Amniotic epithelial cell (primary cell): Measurements from ENCODE around the gene SMAD6.

ENCODE experiments used
- DNase-seq: peaks from one replicate; pipeline ENCODE4 v3.0.0-alpha.2; 2010; ENCODE audit warnings: low read depth

Gene SMAD6

DNA sequence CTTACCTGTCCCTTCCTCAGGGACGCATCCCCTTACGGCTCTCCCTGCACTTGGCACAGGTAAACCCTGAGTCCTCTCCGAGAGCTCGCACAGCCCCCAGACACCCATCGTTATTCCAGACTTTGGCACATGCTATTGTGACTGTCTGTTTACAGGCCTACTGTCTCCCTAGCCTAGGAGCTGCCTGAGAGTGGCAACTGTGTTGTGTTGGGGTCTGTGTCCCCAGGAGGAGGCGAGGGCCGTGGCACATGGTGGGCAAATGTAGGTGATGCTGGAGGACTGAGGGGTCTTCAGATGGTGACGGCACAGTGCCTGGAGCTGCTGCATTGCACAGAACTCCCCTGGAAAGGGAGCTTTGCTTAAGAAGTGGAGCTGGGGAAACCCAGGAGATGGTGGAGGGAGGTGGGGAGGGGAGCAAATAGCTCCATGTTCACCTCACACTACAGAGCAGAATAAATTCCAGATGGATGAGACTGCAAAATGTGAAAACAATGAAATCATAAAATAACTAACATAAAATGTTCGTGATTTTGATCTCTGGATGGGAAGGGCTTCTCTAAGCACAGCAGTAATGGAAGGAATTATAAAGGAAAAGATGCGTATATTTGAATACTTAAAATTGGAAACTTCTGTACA lies 96.5 kb downstream of the SMAD6 start:
- peak; percentile 69 for DNase-seq

GRCh38 chr15:66799242-66799641 lies 97.2 kb downstream of the SMAD6 start:
- no peak for DNase-seq

DNA sequence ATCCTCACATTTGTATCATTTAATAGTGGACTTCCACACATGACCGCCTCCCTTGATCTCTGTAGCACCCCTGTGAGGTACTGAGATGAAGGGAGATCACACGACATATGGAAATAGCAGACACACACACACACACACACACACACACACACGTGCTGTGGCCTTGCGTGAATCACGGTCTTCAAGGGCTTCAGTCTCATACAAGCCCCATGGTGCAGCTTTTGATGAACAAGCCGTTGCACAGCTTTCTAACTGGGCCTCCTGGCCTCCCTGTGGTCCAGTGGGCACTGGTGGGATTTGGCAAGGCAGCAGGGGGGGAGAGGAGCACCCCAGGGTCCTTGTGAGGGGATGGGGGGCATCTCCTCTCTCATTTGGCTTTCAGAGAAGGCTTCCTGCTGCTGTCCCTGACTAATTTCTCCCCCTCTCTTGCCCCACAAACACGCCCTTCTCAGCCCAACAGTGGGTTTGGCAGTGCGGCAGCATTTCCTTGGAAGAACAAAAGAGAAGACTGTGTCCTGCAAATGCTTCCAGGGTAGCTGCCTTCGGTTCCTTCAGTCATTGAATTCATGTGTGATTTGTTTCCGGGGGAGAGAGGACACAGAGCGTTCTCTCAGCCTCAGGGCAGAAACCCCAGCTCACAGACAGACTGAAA lies 98.7 kb downstream of the SMAD6 start:
- DNase-seq: peak; percentile 51

DNA sequence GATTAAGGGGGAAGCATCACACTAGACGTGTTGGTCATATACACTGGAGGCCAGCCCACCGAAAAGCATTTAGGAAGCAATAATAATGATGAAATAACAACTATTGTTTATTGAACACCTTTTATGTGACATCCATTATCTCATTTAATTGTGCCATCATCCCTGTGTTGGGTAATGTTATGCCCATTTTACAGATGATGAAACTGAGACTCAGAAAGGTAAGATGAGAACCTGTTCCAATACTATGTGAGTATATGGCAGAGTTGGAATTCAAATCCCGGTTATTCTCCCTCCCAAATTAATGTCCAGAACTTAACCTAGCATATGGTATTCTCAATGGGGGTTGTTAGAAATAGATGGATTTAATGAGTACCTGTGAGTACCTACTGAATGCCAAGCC lies 99.2 kb downstream of the SMAD6 start:
- no peak for DNase-seq

DNA sequence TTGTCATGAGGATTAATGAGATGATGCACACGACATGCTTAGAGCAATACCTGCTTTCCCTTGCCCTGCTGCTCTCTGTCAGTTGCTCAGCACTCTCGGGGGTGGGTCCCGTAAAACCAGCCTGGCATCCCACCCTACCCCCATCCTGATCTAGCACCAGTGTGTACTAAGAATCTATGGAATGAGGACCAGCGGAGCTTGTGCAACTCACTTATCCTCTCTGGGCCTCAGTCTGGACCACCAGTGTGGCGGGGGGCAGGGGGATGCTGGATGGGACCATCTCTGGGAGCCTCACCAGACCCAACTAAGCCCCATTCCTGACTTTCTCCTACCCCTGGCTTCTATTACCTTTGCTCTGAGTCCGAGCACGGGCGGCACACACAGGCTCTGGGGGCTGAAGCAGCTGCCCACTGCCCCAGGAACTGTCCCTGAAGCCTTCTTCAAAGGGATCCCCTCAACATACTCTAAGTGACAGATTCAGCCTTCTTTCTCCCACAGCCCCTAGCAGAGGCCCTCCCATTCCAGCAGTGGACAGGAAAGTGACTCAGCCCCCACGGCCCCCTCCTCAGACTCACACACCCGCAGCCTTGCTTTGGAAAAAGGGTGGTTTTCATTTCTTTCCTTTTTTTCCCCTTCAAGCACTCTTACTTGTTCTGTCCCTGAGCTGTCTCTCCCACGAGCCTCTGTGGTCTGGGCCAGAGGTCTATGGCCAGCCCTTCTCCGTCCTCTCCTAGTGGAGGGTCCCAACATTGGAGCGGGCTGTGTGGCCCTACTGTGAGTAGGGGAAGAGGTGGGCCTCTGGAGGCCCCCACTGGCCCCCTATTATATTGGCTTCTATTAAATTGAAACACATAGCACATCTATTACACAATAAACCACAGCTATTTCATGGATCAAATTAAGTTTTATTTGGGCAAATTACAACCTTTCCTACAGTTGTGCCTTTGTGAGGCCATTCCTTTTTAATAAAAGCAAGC lies 100.3 kb downstream of the SMAD6 start:
- peak; percentile 77 for DNase-seq

- DNase-seq: peak; percentile 97
These were observed 101.2 kb downstream of the SMAD6 start for GRCh38 chr15:66803182-66803729.

DNA sequence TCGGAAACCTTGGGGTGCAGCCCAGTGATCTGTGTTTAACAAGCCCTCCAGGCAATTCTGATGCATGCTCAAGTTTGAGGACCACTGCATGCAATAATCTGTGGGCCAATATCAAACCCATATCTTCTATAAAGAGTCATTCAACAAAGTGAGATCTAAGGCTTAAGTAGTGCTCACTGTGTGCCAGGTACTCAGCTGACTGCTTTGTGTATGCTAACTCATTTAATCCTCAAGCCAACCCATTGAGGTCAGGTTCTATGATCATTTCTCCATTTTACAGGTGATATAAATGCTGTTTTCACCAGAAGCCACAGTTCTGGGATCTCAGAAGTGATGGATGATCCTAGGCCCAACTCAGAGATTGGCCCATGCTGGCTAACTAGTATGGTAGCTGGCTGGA lies 101.7 kb downstream of the SMAD6 start:
- DNase-seq: no peak

- no peak for DNase-seq
These were observed 103.3 kb downstream of the SMAD6 start for GRCh38 chr15:66805202-66805885.

DNA sequence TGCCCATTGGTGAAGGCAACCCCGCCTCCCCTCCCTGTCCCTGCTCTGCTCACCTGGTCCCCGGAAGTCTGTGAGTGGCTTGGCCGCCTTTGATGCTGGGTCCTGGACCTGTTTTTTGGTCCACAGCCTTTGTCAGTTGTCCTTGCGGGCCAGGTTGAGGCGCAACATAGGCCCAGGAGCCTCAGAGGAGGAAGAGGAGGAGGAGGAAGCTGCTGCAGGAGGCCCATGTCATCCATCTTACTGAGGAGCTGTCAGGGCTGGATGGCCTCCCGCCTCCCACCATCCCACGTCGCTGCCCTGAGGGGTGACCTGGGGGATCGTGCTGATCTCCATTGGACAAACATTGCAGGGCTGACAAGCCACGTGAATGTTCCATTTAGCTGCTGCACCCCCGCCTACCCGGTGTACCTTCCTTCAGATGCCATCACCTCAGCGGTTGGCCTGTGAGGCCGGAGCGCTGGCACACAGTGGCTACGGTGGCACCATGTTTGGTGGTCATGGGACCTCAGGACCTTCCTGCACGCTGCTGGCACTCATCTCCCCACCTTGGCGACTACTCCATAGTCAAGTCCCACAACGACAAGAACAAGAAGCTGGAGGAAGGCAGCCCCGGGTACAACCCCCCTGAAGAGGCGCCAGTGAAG lies 106.3 kb downstream of the SMAD6 start:
- no peak for DNase-seq

DNA sequence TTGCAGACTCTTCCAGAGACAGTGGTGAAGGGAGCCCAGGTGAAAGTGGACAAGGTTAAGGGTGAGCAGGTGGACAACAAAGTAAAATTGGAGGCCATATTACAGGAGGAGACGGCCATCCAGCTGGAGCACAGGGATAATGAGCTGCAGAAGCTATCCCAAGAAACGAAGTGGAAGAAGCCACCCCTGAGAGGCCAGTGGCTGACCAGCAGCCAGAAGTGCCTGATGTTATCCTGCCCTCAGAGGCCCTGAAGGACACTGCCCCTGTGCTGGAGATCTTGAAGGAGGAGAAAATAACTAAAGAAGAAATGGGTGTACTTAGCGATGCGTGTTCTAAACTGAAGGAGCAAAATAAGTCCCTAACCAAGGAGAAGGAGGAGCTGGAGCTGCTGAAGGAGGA lies 107.6 kb downstream of the SMAD6 start:
- DNase-seq: no peak

GRCh38 chr15:66815318-66815717 lies 113.3 kb downstream of the SMAD6 start:
- peak; percentile 95 for DNase-seq

DNA sequence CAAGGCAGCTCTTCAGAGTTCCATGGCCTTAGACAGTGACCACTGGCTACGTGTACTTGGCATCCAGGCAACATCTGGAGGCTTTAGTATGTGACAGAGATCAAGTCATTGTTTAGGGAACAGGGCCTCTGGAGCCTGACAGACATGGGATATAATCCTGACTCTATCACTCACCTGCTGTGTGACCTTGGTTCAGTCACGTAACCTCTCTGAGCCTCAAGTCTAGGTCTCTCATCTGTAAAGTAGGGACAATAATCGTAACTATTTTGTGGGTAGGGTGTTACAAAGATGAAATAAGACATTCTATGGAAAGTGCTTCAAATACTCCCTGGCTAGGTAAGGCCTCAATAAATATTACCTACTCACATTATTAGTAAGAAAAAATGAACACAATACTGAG lies 114.2 kb downstream of the SMAD6 start:
- DNase-seq: no peak

- no peak for DNase-seq
These were observed 117.0 kb downstream of the SMAD6 start for GRCh38 chr15:66819084-66819483.

DNA sequence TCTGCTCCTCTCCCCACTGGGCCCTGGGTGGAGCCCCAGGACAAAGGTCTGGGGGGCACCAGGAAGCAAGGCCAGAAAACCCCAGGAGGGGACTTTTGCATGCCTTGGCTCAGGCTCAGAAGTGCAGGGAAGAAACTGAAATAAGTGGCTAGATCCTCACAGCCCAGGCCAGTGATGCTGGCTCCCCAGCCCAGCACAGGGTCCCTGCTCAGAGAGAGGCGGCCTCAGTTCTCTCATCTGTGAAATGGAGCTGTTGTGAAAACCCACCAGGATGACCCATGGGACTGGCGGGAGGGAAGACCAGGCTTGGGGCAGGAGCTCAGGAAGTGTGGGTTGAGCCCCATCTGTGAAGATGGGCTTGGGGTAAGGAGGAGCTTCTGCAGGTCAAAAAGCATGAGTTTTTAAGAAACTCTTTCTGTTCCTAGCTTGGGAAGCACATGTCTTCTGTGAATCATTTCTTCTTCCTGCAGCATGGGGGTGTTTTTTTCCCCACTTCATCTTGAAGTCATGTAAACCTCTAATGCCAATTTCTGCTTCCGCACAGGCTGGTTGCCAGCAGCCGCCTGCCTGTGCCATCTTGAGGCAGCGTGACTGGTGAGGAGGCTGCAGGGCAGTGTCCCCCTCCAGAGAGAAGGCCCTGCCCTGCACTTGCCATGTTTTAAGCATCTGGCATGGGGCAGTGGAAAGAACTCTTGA lies 118.6 kb downstream of the SMAD6 start:
- no peak for DNase-seq

DNA sequence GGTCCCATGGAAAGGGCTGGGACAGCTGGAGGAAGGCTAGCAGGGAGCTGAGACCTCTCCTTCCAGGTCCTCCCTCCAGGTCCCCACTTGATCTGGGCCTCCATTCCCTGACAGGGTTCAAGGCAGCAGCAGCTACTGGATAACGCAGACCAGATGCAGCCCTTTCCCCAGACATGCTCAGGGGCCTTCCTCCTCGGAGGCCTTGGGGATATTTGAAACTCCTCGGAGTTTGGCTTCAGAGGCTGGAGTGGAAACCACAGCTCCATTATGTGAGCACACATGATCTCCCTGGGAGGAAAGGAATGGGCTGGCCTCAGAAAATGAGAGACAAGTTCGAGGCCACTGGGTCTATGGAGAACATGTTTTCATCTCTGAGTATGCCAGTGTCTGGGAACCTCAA lies 119.3 kb downstream of the SMAD6 start:
- DNase-seq: no peak

DNA sequence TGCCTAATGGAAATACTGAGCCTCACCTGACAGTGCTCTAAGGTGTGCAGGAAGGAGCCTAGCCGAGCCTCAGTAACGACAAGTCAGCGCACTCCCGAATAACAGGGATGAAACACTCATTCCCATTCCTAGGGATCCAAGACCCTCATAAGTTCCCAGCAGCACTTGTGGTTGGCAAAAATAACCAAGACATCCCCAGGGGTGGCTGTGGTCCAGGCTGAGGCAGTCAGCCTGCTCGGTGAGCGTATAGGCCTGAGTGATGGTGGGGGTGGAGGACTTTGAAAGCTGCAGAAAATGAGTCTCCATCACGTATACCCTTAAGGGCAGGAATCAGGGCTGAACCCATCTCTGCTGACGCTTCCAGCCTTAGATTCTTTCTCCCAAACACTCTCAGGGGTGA lies 120.1 kb downstream of the SMAD6 start:
- DNase-seq: no peak

DNA sequence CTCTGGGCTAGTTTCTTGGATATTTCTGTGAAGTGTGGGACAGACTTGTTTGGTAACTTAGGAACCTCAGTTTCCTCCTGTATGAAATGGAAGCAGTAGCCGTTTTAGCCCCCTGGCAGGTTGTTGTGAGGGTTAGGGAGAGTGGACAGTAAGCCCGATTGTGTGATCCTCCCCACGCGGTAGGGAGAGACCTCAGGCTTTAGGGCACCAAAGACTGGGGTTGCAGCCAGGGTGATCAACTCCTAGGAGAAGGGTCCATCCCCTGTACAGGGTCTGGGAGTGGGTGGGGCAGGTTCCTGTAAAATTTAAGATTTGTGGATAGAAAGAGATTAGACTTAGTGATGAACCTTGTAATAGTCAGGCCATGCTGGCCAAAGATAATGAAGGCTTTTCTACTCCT lies 120.5 kb downstream of the SMAD6 start:
- DNase-seq: no peak

DNA sequence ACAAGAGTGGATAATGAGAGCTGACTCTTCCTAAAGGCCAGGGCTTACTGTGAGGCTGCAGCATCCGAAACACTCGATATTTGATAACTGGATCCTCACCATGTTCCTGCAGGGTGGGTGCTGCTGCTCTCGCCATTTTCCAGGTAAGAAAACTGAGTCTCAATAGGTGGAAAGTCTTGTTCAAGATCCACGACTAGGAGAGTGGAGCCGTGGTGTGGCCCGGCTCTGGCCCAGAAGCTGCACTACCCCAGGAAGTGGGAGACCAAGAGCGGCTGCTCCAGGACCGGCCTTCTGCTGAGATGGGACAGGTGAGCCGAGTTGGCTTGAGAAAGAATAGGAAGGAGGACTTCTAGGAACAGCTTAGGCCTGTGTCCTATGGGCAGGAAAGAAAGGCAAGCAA lies 121.6 kb downstream of the SMAD6 start:
- no peak for DNase-seq

DNA sequence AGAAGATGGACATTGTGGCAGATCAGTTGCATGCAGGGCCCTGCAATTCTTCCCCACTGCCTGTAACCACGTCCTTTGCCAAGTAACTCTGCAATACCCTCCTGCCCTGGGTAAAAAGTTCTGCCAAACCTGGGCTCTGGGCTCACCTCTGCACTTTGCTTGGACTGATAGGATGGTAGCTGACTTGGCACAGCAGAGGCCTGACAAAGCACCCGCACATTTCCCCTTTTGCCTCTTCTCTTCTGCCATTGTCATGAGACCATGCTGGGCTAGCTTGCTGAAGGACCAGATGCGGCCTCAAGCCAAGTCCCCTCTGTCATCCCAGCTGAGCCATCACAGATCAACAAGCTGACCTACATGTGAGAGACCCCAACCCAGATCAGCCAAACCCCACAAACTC lies 122.4 kb downstream of the SMAD6 start:
- DNase-seq: no peak

- no peak for DNase-seq
These were observed 123.1 kb downstream of the SMAD6 start for GRCh38 chr15:66825139-66825538.

- DNase-seq: no peak
These were observed 123.7 kb downstream of the SMAD6 start for GRCh38 chr15:66825731-66826130.
